Panc1 (cell line): ENCODE measurements around the gene SLC16A1.

Source experiments
- POLR2AphosphoS5 ChIP-seq: IDR thresholded peaks from 2 replicates; pipeline ENCODE4 v1.6.1; 2012; ENCODE audit warnings: mild to moderate bottlenecking, low read depth, low read length, moderate library complexity
- REST ChIP-seq, 2 experiments: IDR thresholded peaks; 2 replicates each; pipeline ENCODE4 v1.6.1; 2011 to 2012; ENCODE audit warnings: low read depth in 2 of 2, control low read depth in 1 of 2, low read length in 1 of 2, mild to moderate bottlenecking in 1 of 2, moderate library complexity in 1 of 2; ENCODE audit not compliant: insufficient read depth in 1 of 2
- SIN3A ChIP-seq: IDR thresholded peaks from 2 replicates; pipeline ENCODE4 v1.6.1; 2012; ENCODE audit warnings: low read depth, mild to moderate bottlenecking, low read length, moderate library complexity, borderline replicate concordance; ENCODE audit not compliant: insufficient read depth
- TCF7L2 ChIP-seq: IDR thresholded peaks from 2 replicates; pipeline ENCODE4 v1.6.1; 2011; ENCODE audit warnings: mild to moderate bottlenecking, low read depth, low read length, inconsistent platforms
- TF ChIP-seq, protein P1 (sequence below): fragments of 450-650 bp; IDR thresholded peaks from 2 replicates; pipeline ENCODE4 v1.5.1; 2017; ENCODE audit warnings: mild to moderate bottlenecking

GRCh38 chr1:112925015-112925414 lies 31.0 kb downstream of the SLC16A1 start:
- TF ChIP-seq, protein P1, sequence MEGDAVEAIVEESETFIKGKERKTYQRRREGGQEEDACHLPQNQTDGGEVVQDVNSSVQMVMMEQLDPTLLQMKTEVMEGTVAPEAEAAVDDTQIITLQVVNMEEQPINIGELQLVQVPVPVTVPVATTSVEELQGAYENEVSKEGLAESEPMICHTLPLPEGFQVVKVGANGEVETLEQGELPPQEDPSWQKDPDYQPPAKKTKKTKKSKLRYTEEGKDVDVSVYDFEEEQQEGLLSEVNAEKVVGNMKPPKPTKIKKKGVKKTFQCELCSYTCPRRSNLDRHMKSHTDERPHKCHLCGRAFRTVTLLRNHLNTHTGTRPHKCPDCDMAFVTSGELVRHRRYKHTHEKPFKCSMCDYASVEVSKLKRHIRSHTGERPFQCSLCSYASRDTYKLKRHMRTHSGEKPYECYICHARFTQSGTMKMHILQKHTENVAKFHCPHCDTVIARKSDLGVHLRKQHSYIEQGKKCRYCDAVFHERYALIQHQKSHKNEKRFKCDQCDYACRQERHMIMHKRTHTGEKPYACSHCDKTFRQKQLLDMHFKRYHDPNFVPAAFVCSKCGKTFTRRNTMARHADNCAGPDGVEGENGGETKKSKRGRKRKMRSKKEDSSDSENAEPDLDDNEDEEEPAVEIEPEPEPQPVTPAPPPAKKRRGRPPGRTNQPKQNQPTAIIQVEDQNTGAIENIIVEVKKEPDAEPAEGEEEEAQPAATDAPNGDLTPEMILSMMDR: no peak; the same call in 1 of the 2 replicates
- TF ChIP-seq REST (IDR thresholded peaks at IDR 0.05; ENCODE audit: insufficient read depth in 1 of 2, low read depth in 2 of 2, low read length in 1 of 2) (no peak), POLR2AphosphoS5 (no peak), SIN3A (no peak), TCF7L2 (no peak)
